SU-DHL-6 (cell line): Measurements from ENCODE around the gene IMPDH2.

Experiments
- H2AFZ ChIP-seq: fragments of 200-600 bp; sonication (generic); 2 replicates; pipeline ENCODE4 v1.6.1; 2014; ENCODE audit warnings: low read depth, mild to moderate bottlenecking, moderate library complexity, mixed read lengths, antibody characterized with exemption, low read length; ENCODE audit not compliant: severe bottlenecking
- H3F3A ChIP-seq: fragments of 200-600 bp; shearing (Covaris generic); 2 replicates; pipeline ENCODE4 v1.6.0; 2016; ENCODE audit warnings: antibody characterized with exemption, mild to moderate bottlenecking; ENCODE audit not compliant: insufficient read depth
- H3K27ac ChIP-seq: fragments of 200-600 bp; sonication (generic); 2 replicates; pipeline ENCODE4 v1.5.1; 2016; ENCODE audit warnings: low read depth, mild to moderate bottlenecking, low read length, moderate library complexity, mixed read lengths
- H3K27me3 ChIP-seq: fragments of 200-600 bp; sonication (generic), shearing (Covaris generic); 2 replicates; pipeline ENCODE4 v1.6.0; 2014; ENCODE audit warnings: mild to moderate bottlenecking, low read length
- H3K36me3 ChIP-seq: fragments of 200-600 bp; sonication (generic); 2 replicates; pipeline ENCODE4 v1.6.1; 2014; ENCODE audit warnings: mild to moderate bottlenecking, low read length, mixed read lengths
- H3K4me2 ChIP-seq: fragments of 300-600, 200-600 bp; shearing (Covaris generic), sonication (generic); 2 replicates; pipeline ENCODE4 v1.6.0; 2014; ENCODE audit warnings: low read length, low read depth, mild to moderate bottlenecking; ENCODE audit not compliant: poor library complexity, severe bottlenecking
- H3K4me3 ChIP-seq: fragments of 200-600 bp; sonication (generic); 2 replicates; pipeline ENCODE4 v1.5.1; 2014; ENCODE audit warnings: antibody characterized with exemption, low read length, mild to moderate bottlenecking, mixed read lengths; ENCODE audit not compliant: insufficient read depth, poor library complexity, severe bottlenecking
- H3K79me2 ChIP-seq: fragments of 200-600 bp; sonication (generic); 2 replicates; pipeline ENCODE4 v1.6.1; 2014; ENCODE audit warnings: mild to moderate bottlenecking, low read length, moderate library complexity; ENCODE audit not compliant: insufficient read depth
- H3K9ac ChIP-seq: fragments of 200-600 bp; sonication (generic); 2 replicates; pipeline ENCODE4 v1.7.0; 2014; ENCODE audit warnings: mild to moderate bottlenecking, low read length
- H3K9me2 ChIP-seq: fragments of 200-600 bp; sonication (generic); replicated peaks from 2 replicates; pipeline ENCODE4 v1.6.1; 2014; ENCODE audit warnings: low read length; ENCODE audit not compliant: insufficient read depth
- H3K9me3 ChIP-seq: fragments of 200-600 bp; sonication (generic); 2 replicates; pipeline ENCODE4 v1.6.1; 2014; ENCODE audit warnings: low read length, mixed read lengths; ENCODE audit not compliant: insufficient read depth
- H4K20me1 ChIP-seq: fragments of 200-600 bp; sonication (generic); 2 replicates; pipeline ENCODE4 v1.6.1; 2014; ENCODE audit warnings: low read depth, mild to moderate bottlenecking, antibody characterized with exemption, low read length, moderate library complexity, mixed read lengths
- EZH2phosphoT487 ChIP-seq: fragments of 200-600 bp; sonication (generic), shearing (Covaris generic); conservative IDR thresholded peaks from 2 replicates; pipeline ENCODE4 v1.6.1; 2018; ENCODE audit warnings: mild to moderate bottlenecking, antibody characterized with exemption, low read length, moderate library complexity, mixed read lengths
- TF ChIP-seq, protein P1 (sequence below): fragments of 200-600 bp; sonication (generic); IDR thresholded peaks from one replicate; pipeline ENCODE4 v1.5.1; 2017; ENCODE audit warnings: antibody characterized with exemption, mild to moderate bottlenecking, low read length, moderate library complexity; ENCODE audit not compliant: insufficient read depth, poor library complexity, severe bottlenecking

Gene IMPDH2

GRCh38 chr3:49007771-49008528, 21.2 kb downstream of the IMPDH2 start:
- H3K27me3 ChIP-seq: no peaks in the 10 kb centered on the region
- H3K9ac ChIP-seq: peak overlapping the region; percentile 99
- no peaks in the 10 kb centered on the region for H3K36me3 ChIP-seq
- peaks cover 7% of the 10 kb centered on the region; the same call in 1 of the 2 replicates for H3F3A ChIP-seq
- peak overlapping the region; percentile 90 for H3K4me3 ChIP-seq
- peak overlapping the region; percentile 88 for H3K4me2 ChIP-seq
- no peaks in the 10 kb centered on the region for H3K9me2 ChIP-seq
- peaks cover 33% of the 10 kb centered on the region for H3K79me2 ChIP-seq
- H3K9me3 ChIP-seq: no peaks in the 10 kb centered on the region
- no peak for TF ChIP-seq EZH2phosphoT487
- TF ChIP-seq, protein P1, sequence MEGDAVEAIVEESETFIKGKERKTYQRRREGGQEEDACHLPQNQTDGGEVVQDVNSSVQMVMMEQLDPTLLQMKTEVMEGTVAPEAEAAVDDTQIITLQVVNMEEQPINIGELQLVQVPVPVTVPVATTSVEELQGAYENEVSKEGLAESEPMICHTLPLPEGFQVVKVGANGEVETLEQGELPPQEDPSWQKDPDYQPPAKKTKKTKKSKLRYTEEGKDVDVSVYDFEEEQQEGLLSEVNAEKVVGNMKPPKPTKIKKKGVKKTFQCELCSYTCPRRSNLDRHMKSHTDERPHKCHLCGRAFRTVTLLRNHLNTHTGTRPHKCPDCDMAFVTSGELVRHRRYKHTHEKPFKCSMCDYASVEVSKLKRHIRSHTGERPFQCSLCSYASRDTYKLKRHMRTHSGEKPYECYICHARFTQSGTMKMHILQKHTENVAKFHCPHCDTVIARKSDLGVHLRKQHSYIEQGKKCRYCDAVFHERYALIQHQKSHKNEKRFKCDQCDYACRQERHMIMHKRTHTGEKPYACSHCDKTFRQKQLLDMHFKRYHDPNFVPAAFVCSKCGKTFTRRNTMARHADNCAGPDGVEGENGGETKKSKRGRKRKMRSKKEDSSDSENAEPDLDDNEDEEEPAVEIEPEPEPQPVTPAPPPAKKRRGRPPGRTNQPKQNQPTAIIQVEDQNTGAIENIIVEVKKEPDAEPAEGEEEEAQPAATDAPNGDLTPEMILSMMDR: peak; percentile 3
- peak overlapping the region; percentile 82 for H3K27ac ChIP-seq
- peaks cover 6% of the 10 kb centered on the region; the same call in 1 of the 2 replicates for H4K20me1 ChIP-seq
- H2AFZ ChIP-seq: peak overlapping the region; percentile 82

GRCh38 chr3:49007068-49007770, 22.0 kb downstream of the IMPDH2 start, which contains the start of gene WDR6:
Gene WDR6 (plus strand): TSS chr3:49007391. CDS start chr3:49007432, 41 bp downstream.
- peak within 1 kb of the TSS; percentile 99 for H3K9ac ChIP-seq
- H3K9me2 ChIP-seq: no peaks in the 10 kb centered on the region
- peak within 1 kb of the TSS; percentile 82 for H2AFZ ChIP-seq
- H3K9me3 ChIP-seq: no peaks in the 10 kb centered on the region
- peaks cover 6% of the 10 kb centered on the region; the same call in 1 of the 2 replicates for H4K20me1 ChIP-seq
- TF ChIP-seq EZH2phosphoT487: no peak
- TF ChIP-seq, protein P1: peak; percentile 36
- peak within 1 kb of the TSS; percentile 82 for H3K27ac ChIP-seq
- peak within 1 kb of the TSS; percentile 88 for H3K4me2 ChIP-seq
- H3K4me3 ChIP-seq: peak within 1 kb of the TSS; percentile 90
- H3K27me3 ChIP-seq: no peaks in the 10 kb centered on the region
- no peaks in the 10 kb centered on the region for H3K36me3 ChIP-seq
- H3F3A ChIP-seq: peaks cover 7% of the 10 kb centered on the region; the same call in 1 of the 2 replicates
- peaks cover 29% of the 10 kb centered on the region for H3K79me2 ChIP-seq

GRCh38 chr3:49006408-49007067, 22.7 kb downstream of the IMPDH2 start:
- Histone ChIP-seq H3K9ac (peak overlapping the region; percentile 99), H3K27me3 (no peaks in the 10 kb centered on the region), H3K9me2 (no peaks in the 10 kb centered on the region), H3K27ac (no peak overlapping the region), H3F3A (peaks cover 7% of the 10 kb centered on the region; the same call in 1 of the 2 replicates), H2AFZ (peak overlapping the region; percentile 25), H3K4me2 (peak overlapping the region; percentile 66), H3K9me3 (no peaks in the 10 kb centered on the region), H3K79me2 (peaks cover 24% of the 10 kb centered on the region), H3K4me3 (peak overlapping the region; percentile 54), H4K20me1 (peaks cover 6% of the 10 kb centered on the region; the same call in 1 of the 2 replicates), H3K36me3 (no peaks in the 10 kb centered on the region)
- TF ChIP-seq EZH2phosphoT487: no peak
- TF ChIP-seq, protein P1: no peak
